HG03045 (cell line): ENCODE measurements around the gene LRRC17.
"Not testable (repeated sequence)": the region's sequence is repeated elsewhere in the genome, so short reads cannot be mapped to it uniquely, and the experiment has no call there.

Source experiments
- ATAC-seq: cut with Tn5 transposase; IDR thresholded peaks from one replicate; pipeline ENCODE4 v1.9.1; 2021; ENCODE audit warnings: mild to moderate bottlenecking, moderate library complexity; ENCODE audit not compliant: unreplicated experiment

The LRRC17 gene

GRCh38 chr7:102942181-102942866, 29.5 kb downstream of the LRRC17 start:
- no peak for ATAC-seq

- ATAC-seq: no peak
Measured at GRCh38 chr7:102942868-102943267, 30.1 kb downstream of the LRRC17 start.

DNA sequence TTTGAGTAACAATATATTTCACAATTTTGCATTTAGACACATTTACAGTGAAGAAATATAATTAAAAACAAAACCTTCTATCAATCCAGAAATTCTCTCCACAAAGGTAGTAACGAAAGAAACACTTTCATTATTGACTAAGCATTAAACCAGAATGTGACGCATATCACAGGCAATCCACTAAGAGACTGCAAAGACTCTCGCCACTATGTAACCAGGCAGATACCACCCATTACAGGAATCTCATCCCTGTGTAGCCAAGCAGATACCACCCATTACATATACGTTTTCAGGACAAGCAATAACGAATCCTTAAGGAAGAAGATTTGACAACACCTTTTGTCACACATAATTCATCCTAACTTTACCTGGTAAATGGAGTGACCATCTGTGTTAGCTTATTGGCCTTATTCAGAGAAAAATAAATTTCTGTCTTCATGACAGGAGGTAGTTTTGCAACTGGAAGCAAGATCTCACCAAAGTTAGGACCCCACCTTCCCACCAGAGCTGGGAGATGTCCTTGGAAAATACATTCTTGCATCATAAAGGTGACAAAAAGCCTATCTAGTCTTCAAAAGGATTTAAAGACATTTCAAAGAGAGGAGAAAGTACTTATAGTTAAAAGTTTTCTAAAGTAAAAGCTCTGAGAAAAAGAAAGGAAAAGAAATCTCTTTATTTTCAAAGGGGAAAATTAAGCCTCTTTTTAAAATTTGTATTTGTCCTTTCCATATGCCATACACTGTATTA, 30.8 kb downstream of the LRRC17 start:
- no peak for ATAC-seq

DNA sequence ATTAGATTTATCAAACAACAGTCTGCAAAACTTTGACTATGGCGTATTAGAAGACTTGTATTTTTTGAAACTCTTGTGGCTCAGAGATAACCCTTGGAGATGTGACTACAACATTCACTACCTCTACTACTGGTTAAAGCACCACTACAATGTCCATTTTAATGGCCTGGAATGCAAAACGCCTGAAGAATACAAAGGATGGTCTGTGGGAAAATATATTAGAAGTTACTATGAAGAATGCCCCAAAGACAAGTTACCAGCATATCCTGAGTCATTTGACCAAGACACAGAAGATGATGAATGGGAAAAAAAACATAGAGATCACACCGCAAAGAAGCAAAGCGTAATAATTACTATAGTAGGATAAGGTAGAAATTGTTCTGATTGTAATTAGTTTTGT, 31.4 kb downstream of the LRRC17 start:
- ATAC-seq: no peak

DNA sequence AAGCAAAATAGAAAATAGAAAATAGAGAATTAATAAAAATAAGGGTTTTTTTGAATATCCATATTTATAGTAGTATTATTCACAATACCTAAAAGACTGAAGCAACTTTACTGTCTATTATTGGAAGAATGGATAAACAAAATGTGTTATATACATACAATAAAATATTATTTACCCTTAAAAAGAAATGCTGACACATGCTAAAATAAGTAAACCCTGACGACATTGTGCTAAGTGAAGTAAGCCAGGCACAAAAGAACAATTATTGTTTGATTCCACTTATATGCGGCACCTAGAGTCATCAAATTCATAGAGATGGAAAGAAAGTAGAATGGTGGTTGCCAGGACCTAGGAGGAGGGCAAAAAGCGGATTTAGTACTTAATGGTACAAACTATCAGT, 39.0 kb downstream of the LRRC17 start:
- ATAC-seq: no peak

GRCh38 chr7:102953406-102953805, 40.6 kb downstream of the LRRC17 start:
- no peak for ATAC-seq

DNA sequence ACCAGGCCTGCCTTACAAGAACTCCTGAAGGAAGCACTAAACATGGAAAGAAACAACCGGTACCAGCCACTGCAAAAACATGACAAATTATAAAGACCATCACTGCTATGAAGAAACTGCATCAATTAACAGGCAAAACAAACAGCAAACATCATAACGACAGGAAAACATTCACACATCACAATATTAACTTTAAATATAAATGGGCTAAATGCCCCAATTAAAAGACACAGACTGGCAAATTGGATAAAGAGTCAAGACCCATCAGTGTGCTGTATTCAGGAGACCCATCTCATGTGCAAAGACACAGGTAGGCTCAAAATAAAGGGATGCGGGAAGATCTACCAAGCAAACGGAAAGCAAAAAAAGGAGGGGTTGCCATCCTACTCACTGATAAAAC, 41.6 kb downstream of the LRRC17 start:
- ATAC-seq: not testable (repeated sequence)

- ATAC-seq: not testable (repeated sequence)
Measured at GRCh38 chr7:102958004-102958403, 45.2 kb downstream of the LRRC17 start.

DNA sequence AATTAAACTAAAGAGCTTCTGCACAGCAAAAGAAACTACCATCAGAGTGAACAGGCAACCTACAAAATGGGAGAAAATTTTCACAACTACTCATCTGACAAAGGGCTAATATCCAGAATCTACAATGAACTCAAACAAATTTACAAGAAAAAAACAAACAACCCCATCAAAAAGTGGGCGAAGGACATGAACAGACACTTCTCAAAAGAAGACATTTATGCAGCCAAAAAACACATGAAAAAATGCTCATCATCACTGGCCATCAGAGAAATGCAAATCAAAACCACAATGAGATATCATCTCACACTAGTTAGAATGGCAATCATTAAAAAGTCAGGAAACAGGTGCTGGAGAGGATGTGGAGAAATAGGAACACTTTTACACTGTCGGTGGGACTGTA, 49.2 kb downstream of the LRRC17 start:
- ATAC-seq: not testable (repeated sequence)

DNA sequence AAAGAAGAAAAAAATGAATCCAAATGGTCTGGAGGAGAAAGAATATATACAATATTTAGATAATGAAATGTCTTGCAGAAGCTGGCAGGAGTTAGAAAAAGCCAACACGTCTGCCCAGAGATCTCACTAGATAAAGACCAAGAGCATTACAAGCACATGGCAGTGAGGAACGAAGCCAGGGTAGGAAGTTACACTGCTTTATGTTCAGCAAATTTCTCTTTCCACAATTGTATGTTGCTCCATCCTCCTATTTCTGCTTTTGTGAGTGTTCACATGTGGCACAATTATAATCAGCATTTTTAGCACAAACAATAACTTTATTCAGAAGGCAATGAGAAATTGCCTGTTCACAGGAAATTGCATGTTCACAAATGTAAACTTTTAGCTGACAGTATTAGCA, 53.7 kb downstream of the LRRC17 start:
- no peak for ATAC-seq

DNA sequence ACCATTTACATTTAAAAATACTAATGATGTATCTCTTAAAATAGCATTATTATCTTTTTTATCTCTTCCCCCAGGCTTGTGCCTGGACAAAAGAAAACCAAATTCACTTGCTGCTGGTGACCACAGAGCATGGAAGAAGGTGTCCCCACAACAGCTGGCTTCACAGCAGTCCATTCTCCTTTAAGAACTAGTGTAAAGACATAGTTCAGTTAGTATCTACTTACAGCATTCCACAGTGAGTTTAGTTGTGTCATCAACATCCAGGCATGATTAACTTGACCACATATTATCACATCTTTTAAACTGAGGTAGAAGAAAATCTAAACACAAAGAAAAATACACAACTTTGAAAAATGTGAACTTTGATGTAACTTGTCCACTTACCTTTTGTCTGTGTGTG, 55.0 kb downstream of the LRRC17 start:
- no peak for ATAC-seq

DNA sequence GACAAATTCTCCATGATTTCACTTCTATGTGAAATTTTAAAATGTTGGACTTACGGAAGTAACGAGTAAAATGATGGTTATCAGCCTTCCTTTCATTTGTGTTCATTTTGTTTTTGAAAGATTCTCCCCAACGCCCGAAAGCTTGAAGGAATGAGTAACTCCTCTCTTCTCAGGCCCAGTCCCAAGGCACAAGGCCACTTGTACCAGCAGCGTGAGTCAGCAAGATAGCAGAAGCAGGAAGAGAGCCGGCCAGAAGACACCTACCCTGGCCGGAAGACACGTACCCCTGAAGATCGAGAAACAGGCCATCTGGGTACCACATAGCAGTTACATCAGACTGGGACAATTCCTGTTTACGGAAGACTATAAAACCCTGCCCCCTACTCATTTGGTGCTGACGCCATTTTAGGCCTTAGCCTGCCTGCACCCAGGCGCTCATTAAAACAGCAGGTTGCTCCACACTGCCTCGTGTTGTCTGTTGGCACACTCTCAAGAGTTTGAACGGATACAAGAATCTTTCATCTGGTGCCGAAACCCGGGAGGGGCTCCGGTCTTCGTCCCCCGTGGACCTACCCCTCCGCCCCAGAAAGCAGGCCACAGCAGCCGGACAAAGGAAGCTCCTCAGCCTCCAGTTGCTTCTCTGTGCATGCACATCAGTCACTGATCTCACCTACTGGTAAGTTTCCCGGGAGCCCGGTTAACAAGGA, 60.4 kb downstream of the LRRC17 start:
- no peak for ATAC-seq

DNA sequence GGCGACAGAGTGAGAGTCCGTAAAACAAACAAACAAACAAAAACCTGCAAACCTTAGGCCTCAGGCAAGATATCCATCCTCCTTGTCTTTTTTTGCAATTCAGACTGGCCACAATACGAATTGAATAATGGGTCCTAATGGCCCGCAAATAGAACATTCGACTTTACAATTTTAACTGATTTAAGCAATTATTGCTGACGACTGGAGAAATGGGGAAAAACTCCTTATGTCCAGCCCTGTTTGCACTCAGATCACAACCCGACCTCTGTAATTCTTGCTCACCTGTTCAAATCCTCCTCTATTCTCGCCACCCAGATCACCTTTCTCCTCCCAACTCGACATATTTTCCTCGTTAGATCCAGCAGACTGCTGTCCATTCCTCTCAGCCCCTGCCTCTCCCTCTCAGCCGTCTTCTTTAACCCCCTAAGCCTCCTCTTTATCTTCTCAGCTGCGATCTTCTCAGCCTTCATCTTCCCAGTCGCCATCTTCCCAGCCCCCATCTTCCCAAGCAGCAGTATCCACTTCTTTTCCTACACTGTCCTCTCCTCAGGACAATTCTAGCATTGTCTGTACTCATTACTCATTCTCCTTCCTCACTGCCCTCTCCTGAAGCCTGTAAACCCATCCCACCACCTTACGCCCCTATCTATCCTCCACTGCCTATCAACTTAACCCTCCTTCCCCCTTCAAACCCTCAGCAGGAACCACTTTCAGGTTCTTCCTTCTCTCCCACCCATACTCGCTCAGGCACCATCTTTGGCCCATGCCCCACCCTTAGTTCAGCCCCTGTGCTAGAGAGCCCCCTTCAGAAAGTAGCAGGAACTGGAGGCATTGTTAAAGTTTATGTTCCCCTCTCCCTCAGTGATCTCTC, 61.8 kb downstream of the LRRC17 start:
- ATAC-seq: no peak

GRCh38 chr7:102975854-102976253, 63.1 kb downstream of the LRRC17 start:
- ATAC-seq: no peak

DNA sequence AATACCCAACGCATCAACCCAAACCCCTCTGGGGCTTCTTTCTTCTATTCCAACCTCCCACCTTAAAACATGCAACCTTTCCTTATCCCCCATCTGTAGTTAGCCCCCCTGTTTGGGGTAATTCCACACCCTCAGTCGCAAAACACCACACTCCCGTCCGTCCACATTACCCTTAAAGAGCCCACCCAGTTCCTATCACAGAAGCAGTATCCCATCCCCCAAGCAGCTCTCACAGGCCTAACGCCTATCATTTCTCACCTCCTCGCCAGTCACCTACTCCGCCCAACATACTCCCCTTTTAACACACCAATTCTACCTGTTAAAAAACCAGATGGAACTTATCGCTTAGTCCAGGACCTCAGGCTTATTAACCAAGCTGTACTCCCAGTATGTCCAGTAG, 63.7 kb downstream of the LRRC17 start:
- no peak for ATAC-seq

- not testable (repeated sequence) for ATAC-seq
Measured at GRCh38 chr7:102977586-102977985, 64.8 kb downstream of the LRRC17 start.

GRCh38 chr7:102978284-102978683, 65.5 kb downstream of the LRRC17 start:
- no peak for ATAC-seq

GRCh38 chr7:102979670-102980069, 66.9 kb downstream of the LRRC17 start:
- no peak for ATAC-seq

- ATAC-seq: no peak
Measured at GRCh38 chr7:102981451-102981850, 68.7 kb downstream of the LRRC17 start.

DNA sequence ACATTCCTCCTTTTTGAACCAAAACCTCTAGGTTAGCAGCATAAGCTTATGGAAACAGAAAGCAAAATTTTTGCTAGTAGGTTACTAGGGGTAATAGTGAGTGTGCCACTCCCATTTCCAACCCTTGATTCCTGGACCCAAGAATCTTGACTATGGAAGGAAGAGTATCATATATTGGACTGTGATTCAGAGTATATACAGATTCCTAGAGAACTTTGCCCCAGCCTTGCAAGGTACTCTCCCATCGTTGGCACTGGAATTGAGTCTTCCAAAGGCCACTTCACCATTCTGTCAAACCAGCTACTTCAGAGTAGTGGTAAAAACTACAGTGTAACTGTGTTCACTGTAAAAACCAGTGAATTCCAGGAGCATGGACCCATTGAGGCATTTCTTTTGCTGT, 69.4 kb downstream of the LRRC17 start:
- no peak for ATAC-seq

DNA sequence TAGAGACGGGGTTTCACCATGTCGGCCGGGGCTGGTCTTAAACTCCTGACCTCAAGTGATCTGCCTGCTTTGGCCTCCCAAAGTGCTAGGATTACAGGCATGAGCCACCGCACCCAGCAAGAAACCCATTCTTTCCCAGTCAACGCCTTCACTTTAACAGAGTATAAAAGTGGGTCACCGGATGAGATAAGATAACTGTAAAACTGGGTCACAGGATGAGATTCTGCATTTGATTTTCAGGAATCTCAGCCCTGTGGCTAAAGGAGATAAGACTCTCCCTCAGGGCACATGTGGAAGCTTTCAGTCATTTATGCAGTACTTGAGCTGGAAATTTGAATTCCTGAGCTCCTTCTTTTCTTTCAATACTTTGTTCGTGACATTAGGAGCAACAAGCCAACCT, 70.8 kb downstream of the LRRC17 start:
- no peak for ATAC-seq
